Measurements from ENCODE around the gene MRM2. TPM values are rescaled to one million over a fixed set of nuclear protein-coding genes. Genes with fewer than 3 reads are reported as not detected.
A peak's percentile ranks its signal among the peaks of the same experiment; 100 is the strongest.

Gene MRM2
- polyA plus RNA-seq, 3 donors: 9.2 to 32.5 (median 26.7) TPM

DNA sequence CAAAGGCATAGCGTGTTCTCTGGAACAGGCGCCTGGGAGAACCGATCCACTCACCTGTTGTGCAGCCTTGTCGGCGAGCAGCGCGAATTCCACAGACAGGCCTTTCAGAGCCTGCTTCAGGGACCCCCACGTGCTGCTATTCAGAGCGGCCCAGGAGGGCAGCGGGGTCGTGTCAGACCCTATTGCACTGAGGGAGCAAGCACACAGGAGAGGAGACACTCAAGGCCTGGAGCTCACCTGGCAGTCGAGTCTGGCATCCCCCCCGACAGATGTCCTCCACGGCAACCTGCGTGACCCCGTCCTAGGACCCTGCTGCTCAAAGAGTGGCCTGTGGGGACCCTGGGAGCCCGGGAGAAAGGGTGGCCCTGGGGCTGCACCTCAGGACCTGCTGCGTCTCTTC is 21.2 kb upstream of the MRM2 start:
- Mint-ChIP-seq H3K9me3 (peaks cover 0 to 2% (median 0%) of the 10 kb centered on the region in 7 donors), H3K4me3 (no peak overlapping the region), H3K27me3 (ENCODE audit: low read depth in 3 of 3) (peaks cover 0 to 2% (median 0%) of the 10 kb centered on the region in 3 donors), H3K4me1 (peaks cover 11% of the 10 kb centered on the region), H3K36me3 (peaks cover 23 to 41% of the 10 kb centered on the region in 2 donors), H3K27ac (no peak overlapping the region)
- DNase-seq: no peak
- H4K20me1 ChIP-seq (ENCODE audit: insufficient read depth, low read length): no peaks in the 10 kb centered on the region
- intact Hi-C loops (cut with micrococcal nuclease): no loop called here
- H3K79me2 ChIP-seq (ENCODE audit: insufficient read depth, low read length): no peaks in the 10 kb centered on the region
- H3K4me2 ChIP-seq (replicated peaks; ENCODE audit: extremely low read depth, low read length, poor library complexity, severe bottlenecking): no peak overlapping the region
- no peak overlapping the region for H3K27ac ChIP-seq (ENCODE audit: low read depth in 1 of 2, low read length in 2 of 2)
- peaks cover 10 to 13% of the 10 kb centered on the region in 2 donors for H3K4me1 ChIP-seq (ENCODE audit: control insufficient read depth in 1 of 2, insufficient read depth in 2 of 2, low read length in 2 of 2)
- H2AFZ ChIP-seq (ENCODE audit: insufficient read depth, low read depth, low read length, poor library complexity, severe bottlenecking): no peak overlapping the region
- H3K9me3 ChIP-seq (replicated peaks in 1 of 2; ENCODE audit: control insufficient read depth in 1 of 2, insufficient read depth in 1 of 2, low read length in 2 of 2): no peaks in the 10 kb centered on the region
- peaks cover 11 to 12% of the 10 kb centered on the region in 2 donors for H3K36me3 ChIP-seq (replicated peaks in 1 of 2; ENCODE audit: control insufficient read depth in 1 of 2, insufficient read depth in 2 of 2, low read length in 2 of 2)
- H3K9ac ChIP-seq (ENCODE audit: insufficient read depth, low read length, poor library complexity, severe bottlenecking): no peak overlapping the region
- whole genome bisulfite sequencing (ENCODE audit: insufficient coverage): 95% methylated on average over 18 of the region's 18 CpGs
- TF ChIP-seq, protein P1, sequence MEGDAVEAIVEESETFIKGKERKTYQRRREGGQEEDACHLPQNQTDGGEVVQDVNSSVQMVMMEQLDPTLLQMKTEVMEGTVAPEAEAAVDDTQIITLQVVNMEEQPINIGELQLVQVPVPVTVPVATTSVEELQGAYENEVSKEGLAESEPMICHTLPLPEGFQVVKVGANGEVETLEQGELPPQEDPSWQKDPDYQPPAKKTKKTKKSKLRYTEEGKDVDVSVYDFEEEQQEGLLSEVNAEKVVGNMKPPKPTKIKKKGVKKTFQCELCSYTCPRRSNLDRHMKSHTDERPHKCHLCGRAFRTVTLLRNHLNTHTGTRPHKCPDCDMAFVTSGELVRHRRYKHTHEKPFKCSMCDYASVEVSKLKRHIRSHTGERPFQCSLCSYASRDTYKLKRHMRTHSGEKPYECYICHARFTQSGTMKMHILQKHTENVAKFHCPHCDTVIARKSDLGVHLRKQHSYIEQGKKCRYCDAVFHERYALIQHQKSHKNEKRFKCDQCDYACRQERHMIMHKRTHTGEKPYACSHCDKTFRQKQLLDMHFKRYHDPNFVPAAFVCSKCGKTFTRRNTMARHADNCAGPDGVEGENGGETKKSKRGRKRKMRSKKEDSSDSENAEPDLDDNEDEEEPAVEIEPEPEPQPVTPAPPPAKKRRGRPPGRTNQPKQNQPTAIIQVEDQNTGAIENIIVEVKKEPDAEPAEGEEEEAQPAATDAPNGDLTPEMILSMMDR (IDR thresholded peaks at IDR 0.05): no peak
- no peak overlapping the region for H3K4me3 ChIP-seq (replicated peaks in 1 of 3; ENCODE audit: low read depth in 2 of 3, low read length in 3 of 3)
- H3K27me3 ChIP-seq (ENCODE audit: control insufficient read depth in 2 of 2, insufficient read depth in 2 of 2, low read length in 2 of 2): no peaks in the 10 kb centered on the region

- no peaks in the 10 kb centered on the region for H4K20me1 ChIP-seq (ENCODE audit: insufficient read depth, low read length)
- H3K79me2 ChIP-seq (ENCODE audit: insufficient read depth, low read length): no peaks in the 10 kb centered on the region
- H3K27me3 ChIP-seq (ENCODE audit: control insufficient read depth in 2 of 2, insufficient read depth in 2 of 2, low read length in 2 of 2): no peaks in the 10 kb centered on the region
- Mint-ChIP-seq H3K9me3 (peaks cover 0 to 2% (median 0%) of the 10 kb centered on the region in 7 donors), H3K36me3 (peaks cover 30 to 54% of the 10 kb centered on the region in 2 donors), H3K4me3 (peak overlapping the region; percentile 77 to 86), H3K4me1 (peaks cover 11% of the 10 kb centered on the region), H3K27me3 (ENCODE audit: low read depth in 3 of 3) (peaks cover 0 to 4% (median 0%) of the 10 kb centered on the region in 3 donors), H3K27ac (peak overlapping the region; percentile 90 to 96 (median 93))
- H3K27ac ChIP-seq (ENCODE audit: low read depth in 1 of 2, low read length in 2 of 2): peak overlapping the region; percentile 69 to 97
- H3K4me2 ChIP-seq (replicated peaks; ENCODE audit: extremely low read depth, low read length, poor library complexity, severe bottlenecking): peak overlapping the region; percentile 76
- peak overlapping the region; percentile 93 for H2AFZ ChIP-seq (ENCODE audit: insufficient read depth, low read depth, low read length, poor library complexity, severe bottlenecking)
- no peaks in the 10 kb centered on the region for H3K9me3 ChIP-seq (replicated peaks in 1 of 2; ENCODE audit: control insufficient read depth in 1 of 2, insufficient read depth in 1 of 2, low read length in 2 of 2)
- TF ChIP-seq, protein P1 (IDR thresholded peaks at IDR 0.05): no peak
- peaks cover 10 to 13% of the 10 kb centered on the region in 2 donors for H3K4me1 ChIP-seq (ENCODE audit: control insufficient read depth in 1 of 2, insufficient read depth in 2 of 2, low read length in 2 of 2)
- peak overlapping the region; percentile 35 to 77 (median 44) for H3K4me3 ChIP-seq (replicated peaks in 1 of 3; ENCODE audit: low read depth in 2 of 3, low read length in 3 of 3)
- H3K36me3 ChIP-seq (replicated peaks in 1 of 2; ENCODE audit: control insufficient read depth in 1 of 2, insufficient read depth in 2 of 2, low read length in 2 of 2): peaks cover 20 to 22% of the 10 kb centered on the region in 2 donors
- peak; percentile 46 to 57 (median 56) for DNase-seq
- intact Hi-C loops (cut with micrococcal nuclease): no loop called here
- WGBS (ENCODE audit: insufficient coverage): under 1% methylated on average over 12 of the region's 14 CpGs
- peak overlapping the region; percentile 81 for H3K9ac ChIP-seq (ENCODE audit: insufficient read depth, low read length, poor library complexity, severe bottlenecking)
Measured at GRCh38 chr7:2261611-2262010, 19.6 kb upstream of the MRM2 start.
